ENCODE measurements around the gene DEPDC5. TPM values are rescaled to one million over a fixed set of nuclear protein-coding genes. Genes with fewer than 3 reads are reported as not detected.
"Not testable (repeated sequence)": the region's sequence is repeated elsewhere in the genome, so short reads cannot be mapped to it uniquely, and the experiment has no call there.

The DEPDC5 gene
- total RNA-seq, 1 experiment from 2014 or later = 28.1 TPM

DNA sequence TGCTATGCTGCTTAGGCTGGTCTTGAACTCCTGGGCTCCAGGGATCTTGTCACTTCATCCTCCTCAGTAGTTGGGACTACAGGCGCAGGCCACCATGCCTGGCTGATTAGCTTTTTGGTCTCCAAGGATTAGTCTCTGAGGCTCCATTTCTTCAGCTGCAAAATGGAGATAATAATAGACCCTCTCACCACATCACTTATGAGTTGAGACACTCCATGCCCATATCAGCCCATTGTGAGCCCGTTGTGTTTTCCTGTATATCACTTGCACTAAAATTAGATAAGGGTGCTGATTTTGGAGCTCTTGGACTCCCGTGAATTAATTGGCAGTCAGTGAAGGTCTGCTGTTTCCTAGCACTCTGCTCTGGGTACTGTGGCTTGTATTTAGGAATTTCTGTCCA lies 36.0 kb downstream of the DEPDC5 start:
- Histone ChIP-seq H3K9me3 (ENCODE audit: insufficient read depth, low read depth) (no peaks in the 10 kb centered on the region), H3K4me1 (replicated peaks; ENCODE audit: insufficient read depth) (no peaks in the 10 kb centered on the region), H3K79me2 (ENCODE audit: low read depth) (no peaks in the 10 kb centered on the region), H3K9me2 (ENCODE audit: insufficient read depth) (no peaks in the 10 kb centered on the region), H3K36me3 (ENCODE audit: low read depth) (peaks cover 16% of the 10 kb centered on the region; the same call in 1 of the 2 replicates), H3K4me2 (no peak overlapping the region), H3F3A (ENCODE audit: insufficient read depth, low read depth) (no peaks in the 10 kb centered on the region), H2AFZ (no peak overlapping the region), H3K4me3 (no peak overlapping the region), H3K27me3 (ENCODE audit: insufficient read depth, low read depth) (no peaks in the 10 kb centered on the region), H3K27ac (no peak overlapping the region), H4K20me1 (ENCODE audit: insufficient read depth) (no peaks in the 10 kb centered on the region)
- no TSS peak for BruUV-seq (replicated peaks)
- ChIA-PET POLR2A (ENCODE audit: unreplicated experiment) (no interaction called here), CTCF (no interaction called here)
- no peak for DNase-seq
- TF ChIP-seq EZH2 (IDR thresholded peaks at IDR 0.05; ENCODE audit: low read depth) = no peak
- TF ChIP-seq, protein P1, sequence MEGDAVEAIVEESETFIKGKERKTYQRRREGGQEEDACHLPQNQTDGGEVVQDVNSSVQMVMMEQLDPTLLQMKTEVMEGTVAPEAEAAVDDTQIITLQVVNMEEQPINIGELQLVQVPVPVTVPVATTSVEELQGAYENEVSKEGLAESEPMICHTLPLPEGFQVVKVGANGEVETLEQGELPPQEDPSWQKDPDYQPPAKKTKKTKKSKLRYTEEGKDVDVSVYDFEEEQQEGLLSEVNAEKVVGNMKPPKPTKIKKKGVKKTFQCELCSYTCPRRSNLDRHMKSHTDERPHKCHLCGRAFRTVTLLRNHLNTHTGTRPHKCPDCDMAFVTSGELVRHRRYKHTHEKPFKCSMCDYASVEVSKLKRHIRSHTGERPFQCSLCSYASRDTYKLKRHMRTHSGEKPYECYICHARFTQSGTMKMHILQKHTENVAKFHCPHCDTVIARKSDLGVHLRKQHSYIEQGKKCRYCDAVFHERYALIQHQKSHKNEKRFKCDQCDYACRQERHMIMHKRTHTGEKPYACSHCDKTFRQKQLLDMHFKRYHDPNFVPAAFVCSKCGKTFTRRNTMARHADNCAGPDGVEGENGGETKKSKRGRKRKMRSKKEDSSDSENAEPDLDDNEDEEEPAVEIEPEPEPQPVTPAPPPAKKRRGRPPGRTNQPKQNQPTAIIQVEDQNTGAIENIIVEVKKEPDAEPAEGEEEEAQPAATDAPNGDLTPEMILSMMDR (conservative IDR thresholded peaks at IDR 0.05) = no peak
- intact Hi-C loops (cut with micrococcal nuclease; ENCODE audit: unreplicated experiment) = no loop called here

DNA sequence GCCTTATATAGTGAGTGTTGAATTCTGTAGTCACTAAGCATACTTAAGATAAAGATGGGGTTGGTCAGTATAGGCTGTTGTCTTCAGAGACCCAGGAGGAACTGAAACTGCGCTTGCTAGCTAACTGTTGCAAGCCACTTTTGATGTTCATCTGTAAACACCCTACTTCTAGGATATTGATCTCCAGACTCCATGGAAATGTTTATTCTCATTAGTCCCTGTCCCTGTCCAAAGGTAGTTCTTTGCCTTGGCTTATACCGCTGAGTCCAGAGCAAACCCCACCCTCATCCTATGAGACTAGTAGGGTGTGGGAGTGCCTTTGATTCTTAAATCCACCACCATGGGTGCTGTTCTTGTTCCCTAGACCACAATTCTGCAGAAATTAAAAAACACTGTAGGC lies 36.4 kb downstream of the DEPDC5 start:
- no peak for DNase-seq
- intact Hi-C loops (cut with micrococcal nuclease; ENCODE audit: unreplicated experiment) = no loop called here
- Histone ChIP-seq H3K9me2 (ENCODE audit: insufficient read depth) (no peaks in the 10 kb centered on the region), H3K4me1 (replicated peaks; ENCODE audit: insufficient read depth) (no peaks in the 10 kb centered on the region), H3F3A (ENCODE audit: insufficient read depth, low read depth) (no peaks in the 10 kb centered on the region), H3K79me2 (ENCODE audit: low read depth) (no peaks in the 10 kb centered on the region), H3K27ac (no peak overlapping the region), H3K4me3 (no peak overlapping the region), H2AFZ (no peak overlapping the region), H3K27me3 (ENCODE audit: insufficient read depth, low read depth) (no peaks in the 10 kb centered on the region), H4K20me1 (ENCODE audit: insufficient read depth) (no peaks in the 10 kb centered on the region), H3K36me3 (ENCODE audit: low read depth) (peaks cover 11% of the 10 kb centered on the region; the same call in 1 of the 2 replicates), H3K9me3 (ENCODE audit: insufficient read depth, low read depth) (no peaks in the 10 kb centered on the region), H3K4me2 (no peak overlapping the region)
- CTCF ChIA-PET = no interaction called here
- no TSS peak for BruUV-seq (replicated peaks)
- no peak for TF ChIP-seq EZH2 (IDR thresholded peaks at IDR 0.05; ENCODE audit: low read depth)
- TF ChIP-seq, protein P1 (conservative IDR thresholded peaks at IDR 0.05) = no peak
- POLR2A ChIA-PET (ENCODE audit: unreplicated experiment) = no interaction called here

DNA sequence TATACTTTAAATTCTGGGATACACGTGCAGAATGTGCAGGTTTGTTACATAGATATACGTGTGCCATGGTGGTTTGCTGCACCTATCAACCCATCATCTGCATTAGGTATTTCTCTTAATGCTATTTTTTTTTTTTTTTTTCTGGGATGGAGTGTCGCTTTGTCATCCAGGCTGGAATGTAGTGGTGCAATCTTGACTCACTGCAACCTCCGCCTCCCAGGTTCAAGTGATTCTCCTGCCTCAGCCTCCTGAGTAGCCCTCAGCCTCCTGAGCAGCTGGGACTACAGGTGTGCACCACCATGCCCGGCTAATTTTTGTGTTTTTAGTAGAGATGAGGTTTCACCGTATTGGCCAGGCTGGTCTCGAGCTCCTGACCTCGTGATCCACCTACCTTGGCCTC lies 45.5 kb downstream of the DEPDC5 start:
- CTCF ChIA-PET; H3K27me3 ChIP-seq (ENCODE audit: insufficient read depth, low read depth); H2AFZ ChIP-seq; H3K9me3 ChIP-seq (ENCODE audit: insufficient read depth, low read depth); intact Hi-C loops (cut with micrococcal nuclease; ENCODE audit: unreplicated experiment); H3K9me2 ChIP-seq (ENCODE audit: insufficient read depth); BruUV-seq (replicated peaks); H3K4me3 ChIP-seq; H3K79me2 ChIP-seq (ENCODE audit: low read depth); H4K20me1 ChIP-seq (ENCODE audit: insufficient read depth): not testable (repeated sequence)
- POLR2A ChIA-PET (ENCODE audit: unreplicated experiment) = interaction anchor here (0.7 kb wide), 1 partner anchor 13 kb away, joined by 7 read pairs; no protein-coding TSS in a partner anchor
- peak overlapping the region; percentile 85 for H3K27ac ChIP-seq
- DNase-seq = peak; percentile 5 to 54
- H3F3A ChIP-seq (ENCODE audit: insufficient read depth, low read depth) = peaks cover 21% of the 10 kb centered on the region
- H3K36me3 ChIP-seq (ENCODE audit: low read depth) = 0 out of 2 replicates have a peak, but pooled peaks cover 18% of the 10 kb centered on the region
- H3K4me2 ChIP-seq = peak overlapping the region; percentile 17
- peaks cover 17% of the 10 kb centered on the region for H3K4me1 ChIP-seq (replicated peaks; ENCODE audit: insufficient read depth)

DNA sequence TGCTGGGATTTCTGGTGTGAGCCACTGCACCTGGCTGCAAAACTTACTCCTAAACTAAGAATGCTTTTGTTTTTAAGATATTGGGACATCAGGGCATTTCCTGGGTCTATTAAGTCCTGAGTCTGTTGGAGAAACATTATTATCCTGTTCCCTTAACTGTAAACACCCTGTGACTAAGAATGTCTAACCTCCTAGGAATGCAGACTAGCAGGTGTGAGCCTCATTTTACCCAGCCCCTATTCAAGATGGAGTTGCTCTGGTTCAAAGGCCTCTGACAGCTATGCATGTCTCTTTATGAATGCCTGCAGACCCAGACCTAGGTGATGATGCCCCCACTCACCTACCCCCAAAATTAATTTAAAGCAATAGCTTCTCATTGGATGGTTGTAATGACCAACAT lies 46.2 kb downstream of the DEPDC5 start:
- no TSS peak for BruUV-seq (replicated peaks)
- POLR2A ChIA-PET (ENCODE audit: unreplicated experiment) = interaction anchor here (0.6 to 0.7 kb wide), 2 partner anchors 14 to 55 kb away, joined by 7 to 23 read pairs; no protein-coding TSS in a partner anchor
- Histone ChIP-seq H3K4me2 (peak overlapping the region; percentile 17), H3F3A (ENCODE audit: insufficient read depth, low read depth) (peaks cover 21% of the 10 kb centered on the region), H3K79me2 (ENCODE audit: low read depth) (no peaks in the 10 kb centered on the region), H3K36me3 (ENCODE audit: low read depth) (0 out of 2 replicates have a peak, but pooled peaks cover 18% of the 10 kb centered on the region), H3K9me2 (ENCODE audit: insufficient read depth) (no peaks in the 10 kb centered on the region), H3K27me3 (ENCODE audit: insufficient read depth, low read depth) (no peaks in the 10 kb centered on the region), H4K20me1 (ENCODE audit: insufficient read depth) (no peaks in the 10 kb centered on the region), H2AFZ (no peak overlapping the region), H3K9me3 (ENCODE audit: insufficient read depth, low read depth) (no peaks in the 10 kb centered on the region), H3K4me3 (no peak overlapping the region), H3K27ac (peak overlapping the region; percentile 85), H3K4me1 (replicated peaks; ENCODE audit: insufficient read depth) (peaks cover 17% of the 10 kb centered on the region)
- DNase-seq = peak; percentile 65 to 97
- intact Hi-C loops (cut with micrococcal nuclease; ENCODE audit: unreplicated experiment) = loop anchor here (1.0 to 2.0 kb wide), 2 partner anchors 29 to 50 kb away; partner anchors contain the start of gene PRR14L
- CTCF ChIA-PET = no interaction called here
- TF ChIP-seq EZH2 (IDR thresholded peaks at IDR 0.05; ENCODE audit: low read depth) = no peak
- TF ChIP-seq, protein P1 (conservative IDR thresholded peaks at IDR 0.05) = no peak

DNA sequence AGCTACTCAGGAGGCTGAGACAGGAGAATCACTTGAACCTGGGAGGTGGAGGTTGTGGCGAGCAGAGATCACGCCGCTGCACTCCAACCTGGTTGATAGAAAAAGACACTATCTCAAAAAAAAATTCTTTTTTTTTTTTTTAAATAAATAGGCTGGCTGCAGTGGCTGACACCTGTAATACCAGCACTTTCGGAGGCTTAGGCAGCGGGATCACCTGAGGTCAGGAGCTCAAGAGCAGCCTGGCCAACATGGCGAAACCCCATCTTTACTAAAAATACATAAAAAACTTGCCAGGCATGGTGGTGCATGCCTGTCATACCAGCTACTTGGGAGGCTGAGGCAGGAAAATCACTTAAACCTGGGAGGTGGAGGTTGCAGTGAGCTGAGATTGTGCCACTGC lies 47.0 kb downstream of the DEPDC5 start:
- Histone ChIP-seq H3F3A (ENCODE audit: insufficient read depth, low read depth) (peaks cover 21% of the 10 kb centered on the region), H3K36me3 (ENCODE audit: low read depth) (peaks cover 21% of the 10 kb centered on the region), H3K27ac (peak overlapping the region; percentile 85; the same call in 1 of the 2 replicates), H3K4me1 (replicated peaks; ENCODE audit: insufficient read depth) (peaks cover 17% of the 10 kb centered on the region)
- POLR2A ChIA-PET (ENCODE audit: unreplicated experiment) = interaction anchor here (0.5 kb wide), 1 partner anchor 147 kb away, joined by 4 read pairs; no protein-coding TSS in a partner anchor
- H4K20me1 ChIP-seq (ENCODE audit: insufficient read depth); H3K9me3 ChIP-seq (ENCODE audit: insufficient read depth, low read depth); DNase-seq; H3K9me2 ChIP-seq (ENCODE audit: insufficient read depth); BruUV-seq (replicated peaks); H2AFZ ChIP-seq; H3K4me2 ChIP-seq; H3K4me3 ChIP-seq; CTCF ChIA-PET; H3K79me2 ChIP-seq (ENCODE audit: low read depth); H3K27me3 ChIP-seq (ENCODE audit: insufficient read depth, low read depth): not testable (repeated sequence)
- intact Hi-C loops (cut with micrococcal nuclease; ENCODE audit: unreplicated experiment) = loop anchor here (1.0 to 2.0 kb wide), 2 partner anchors 28 to 51 kb away; partner anchors contain the start of gene PRR14L

All from PC-9 (cell line).